Ishikawa (cell line): ENCODE data around the gene YPEL2.

ENCODE experiments used
- CEBPB ChIP-seq: IDR thresholded peaks from 2 replicates; pipeline ENCODE4 v1.6.1; 2012
- CREB1 ChIP-seq: IDR thresholded peaks from 2 replicates; pipeline ENCODE4 v1.6.1; 2012; ENCODE audit warnings: low read depth
- EGR1 ChIP-seq: IDR thresholded peaks from 2 replicates; pipeline ENCODE4 v1.6.1; 2012
- EP300 ChIP-seq: IDR thresholded peaks from 2 replicates; pipeline ENCODE4 v1.6.1; 2012; ENCODE audit warnings: borderline replicate concordance
- FOXM1 ChIP-seq: IDR thresholded peaks from 2 replicates; pipeline ENCODE4 v1.6.1; 2012; ENCODE audit warnings: low read depth, borderline replicate concordance
- NFIC ChIP-seq: IDR thresholded peaks from 2 replicates; pipeline ENCODE4 v1.6.1; 2012
- RAD21 ChIP-seq: IDR thresholded peaks from 2 replicates; pipeline ENCODE4 v1.6.1; 2012; ENCODE audit warnings: low read depth
- TAF1 ChIP-seq: IDR thresholded peaks from 2 replicates; pipeline ENCODE4 v1.6.1; 2012; ENCODE audit warnings: low read depth, mild to moderate bottlenecking
- TCF12 ChIP-seq: IDR thresholded peaks from 2 replicates; pipeline ENCODE4 v1.6.1; 2012; ENCODE audit warnings: low read depth
- TEAD4 ChIP-seq: IDR thresholded peaks from 2 replicates; pipeline ENCODE4 v1.6.1; 2012
- YY1 ChIP-seq: IDR thresholded peaks from 2 replicates; pipeline ENCODE4 v1.6.1; 2012; ENCODE audit warnings: low read depth
- ZBTB7A ChIP-seq: IDR thresholded peaks from 2 replicates; pipeline ENCODE4 v1.6.1; 2012; ENCODE audit warnings: low read depth
- TF ChIP-seq, protein P1 (sequence below): IDR thresholded peaks from 2 replicates; pipeline ENCODE4 v1.6.1; 2012
- TF ChIP-seq, protein P2 (sequence below): IDR thresholded peaks from 2 replicates; pipeline ENCODE4 v1.6.1; 2012; ENCODE audit warnings: low read depth, mild to moderate bottlenecking
- TF ChIP-seq, protein P3 (sequence below): IDR thresholded peaks from 2 replicates; pipeline ENCODE4 v1.6.1; 2012

YPEL2 gene

DNA sequence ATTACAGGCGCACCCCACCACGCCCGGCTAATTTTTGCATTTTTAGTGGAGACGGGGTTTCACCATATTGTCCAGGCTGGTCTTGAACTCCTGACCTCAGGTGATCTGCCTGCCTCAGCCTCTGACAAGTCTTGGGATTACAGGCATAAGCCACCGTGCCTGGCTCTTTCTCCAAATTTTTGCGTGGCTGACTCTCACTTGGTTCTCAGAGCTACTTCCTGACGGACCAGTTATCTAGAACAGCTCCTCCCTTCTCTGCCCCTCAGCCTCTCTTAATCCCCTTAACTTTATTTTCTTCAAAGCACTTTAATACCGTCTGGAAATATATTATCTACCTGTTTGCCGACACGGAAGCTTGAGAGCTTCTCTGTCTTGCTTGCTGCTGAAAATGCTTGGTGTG, 4.2 kb downstream of the YPEL2 start:
- TF ChIP-seq, protein P1, sequence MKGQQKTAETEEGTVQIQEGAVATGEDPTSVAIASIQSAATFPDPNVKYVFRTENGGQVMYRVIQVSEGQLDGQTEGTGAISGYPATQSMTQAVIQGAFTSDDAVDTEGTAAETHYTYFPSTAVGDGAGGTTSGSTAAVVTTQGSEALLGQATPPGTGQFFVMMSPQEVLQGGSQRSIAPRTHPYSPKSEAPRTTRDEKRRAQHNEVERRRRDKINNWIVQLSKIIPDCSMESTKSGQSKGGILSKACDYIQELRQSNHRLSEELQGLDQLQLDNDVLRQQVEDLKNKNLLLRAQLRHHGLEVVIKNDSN = no peak
- TF ChIP-seq YY1 = no peak
- TF ChIP-seq TEAD4 = no peak
- TF ChIP-seq EGR1 = no peak
- no peak for TF ChIP-seq CEBPB
- no peak for TF ChIP-seq RAD21
- TF ChIP-seq ZBTB7A = no peak
- TF ChIP-seq, protein P2, sequence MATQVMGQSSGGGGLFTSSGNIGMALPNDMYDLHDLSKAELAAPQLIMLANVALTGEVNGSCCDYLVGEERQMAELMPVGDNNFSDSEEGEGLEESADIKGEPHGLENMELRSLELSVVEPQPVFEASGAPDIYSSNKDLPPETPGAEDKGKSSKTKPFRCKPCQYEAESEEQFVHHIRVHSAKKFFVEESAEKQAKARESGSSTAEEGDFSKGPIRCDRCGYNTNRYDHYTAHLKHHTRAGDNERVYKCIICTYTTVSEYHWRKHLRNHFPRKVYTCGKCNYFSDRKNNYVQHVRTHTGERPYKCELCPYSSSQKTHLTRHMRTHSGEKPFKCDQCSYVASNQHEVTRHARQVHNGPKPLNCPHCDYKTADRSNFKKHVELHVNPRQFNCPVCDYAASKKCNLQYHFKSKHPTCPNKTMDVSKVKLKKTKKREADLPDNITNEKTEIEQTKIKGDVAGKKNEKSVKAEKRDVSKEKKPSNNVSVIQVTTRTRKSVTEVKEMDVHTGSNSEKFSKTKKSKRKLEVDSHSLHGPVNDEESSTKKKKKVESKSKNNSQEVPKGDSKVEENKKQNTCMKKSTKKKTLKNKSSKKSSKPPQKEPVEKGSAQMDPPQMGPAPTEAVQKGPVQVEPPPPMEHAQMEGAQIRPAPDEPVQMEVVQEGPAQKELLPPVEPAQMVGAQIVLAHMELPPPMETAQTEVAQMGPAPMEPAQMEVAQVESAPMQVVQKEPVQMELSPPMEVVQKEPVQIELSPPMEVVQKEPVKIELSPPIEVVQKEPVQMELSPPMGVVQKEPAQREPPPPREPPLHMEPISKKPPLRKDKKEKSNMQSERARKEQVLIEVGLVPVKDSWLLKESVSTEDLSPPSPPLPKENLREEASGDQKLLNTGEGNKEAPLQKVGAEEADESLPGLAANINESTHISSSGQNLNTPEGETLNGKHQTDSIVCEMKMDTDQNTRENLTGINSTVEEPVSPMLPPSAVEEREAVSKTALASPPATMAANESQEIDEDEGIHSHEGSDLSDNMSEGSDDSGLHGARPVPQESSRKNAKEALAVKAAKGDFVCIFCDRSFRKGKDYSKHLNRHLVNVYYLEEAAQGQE = no peak
- no peak for TF ChIP-seq TCF12
- no peak for TF ChIP-seq TAF1

DNA sequence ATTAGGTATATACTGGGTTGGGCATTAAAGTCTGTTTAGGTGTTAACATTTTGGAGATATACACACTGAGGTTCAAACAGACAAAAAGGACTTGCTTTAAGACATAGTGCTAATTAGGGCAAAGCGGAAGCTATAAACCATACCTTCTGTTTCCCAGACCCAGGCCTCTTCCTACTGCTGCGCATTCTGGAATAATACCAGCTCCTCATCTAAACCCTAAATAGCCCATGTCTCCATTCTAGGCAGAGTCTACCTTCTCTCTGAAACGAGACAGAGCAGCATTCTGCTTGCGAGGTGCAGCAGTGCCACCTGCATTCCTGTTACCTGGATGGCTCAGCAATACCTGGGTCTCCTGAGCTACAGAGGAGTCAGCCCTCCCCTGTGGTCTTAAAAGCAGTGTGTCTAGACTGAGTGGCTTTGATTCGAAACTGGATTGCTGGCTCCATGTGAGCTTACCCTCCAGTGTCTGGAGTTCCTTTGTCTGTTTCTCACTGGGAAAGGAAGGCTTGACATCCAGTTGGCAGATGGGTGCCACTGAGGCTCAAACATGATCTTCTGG, 6.4 kb downstream of the YPEL2 start:
- TF ChIP-seq CEBPB (no peak), FOXM1 (no peak), TEAD4 (no peak), RAD21 (no peak), EGR1 (no peak), NFIC (no peak), TCF12 (no peak), EP300 (no peak), ZBTB7A (no peak), YY1 (no peak), TAF1 (no peak), CREB1 (no peak)
- TF ChIP-seq, protein P1 = no peak
- TF ChIP-seq, protein P3, sequence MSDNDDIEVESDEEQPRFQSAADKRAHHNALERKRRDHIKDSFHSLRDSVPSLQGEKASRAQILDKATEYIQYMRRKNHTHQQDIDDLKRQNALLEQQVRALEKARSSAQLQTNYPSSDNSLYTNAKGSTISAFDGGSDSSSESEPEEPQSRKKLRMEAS = no peak
- TF ChIP-seq, protein P2 = no peak

DNA sequence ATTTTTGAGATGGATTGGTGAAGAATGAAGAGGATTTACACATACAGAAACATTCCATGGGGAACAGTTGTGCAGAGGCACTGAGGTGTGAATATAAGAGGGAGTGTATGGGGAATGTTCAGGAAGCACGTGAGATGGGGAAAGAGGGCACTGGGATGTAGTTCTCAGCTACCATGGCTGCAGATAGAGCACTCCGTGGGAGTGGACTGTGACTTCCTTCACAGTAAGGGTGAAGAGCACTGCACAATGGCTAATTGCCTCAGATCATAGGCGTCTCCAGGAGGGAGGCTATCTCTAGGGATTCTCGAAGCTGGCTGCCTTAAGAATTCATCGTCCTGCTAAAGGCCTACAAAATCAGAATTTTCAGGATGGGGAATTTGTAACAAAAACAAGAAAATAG, 7.0 kb downstream of the YPEL2 start:
- TF ChIP-seq EP300 = no peak
- TF ChIP-seq CEBPB = no peak
- TF ChIP-seq, protein P3 = no peak
- no peak for TF ChIP-seq RAD21
- no peak for TF ChIP-seq FOXM1
- TF ChIP-seq, protein P1 = no peak
- TF ChIP-seq CREB1 = no peak
- TF ChIP-seq ZBTB7A = no peak
- no peak for TF ChIP-seq YY1
- TF ChIP-seq, protein P2 = no peak
- TF ChIP-seq TAF1 = no peak
- no peak for TF ChIP-seq NFIC
- TF ChIP-seq TEAD4 = no peak
- no peak for TF ChIP-seq TCF12
- TF ChIP-seq EGR1 = no peak

DNA sequence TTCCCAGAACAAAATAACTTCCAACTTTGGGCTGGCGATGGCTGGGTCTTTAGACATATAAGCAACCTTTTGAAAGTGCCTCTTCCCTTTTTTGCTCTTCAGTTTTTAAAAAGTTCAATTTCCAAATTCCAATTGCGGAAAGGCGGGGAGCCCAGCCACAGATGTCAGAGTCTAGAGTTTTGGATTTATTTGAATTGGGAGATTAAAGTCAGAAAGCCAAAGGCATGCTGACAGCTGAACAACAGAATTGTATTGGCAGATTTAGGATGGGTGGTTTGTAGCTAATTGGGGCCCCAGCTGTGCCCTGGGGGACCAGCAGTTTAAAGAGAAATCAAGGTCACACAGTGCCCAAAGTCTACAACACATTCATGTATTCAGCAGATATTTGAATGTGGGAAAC, 10.5 kb downstream of the YPEL2 start:
- TF ChIP-seq EP300 = no peak
- no peak for TF ChIP-seq EGR1
- TF ChIP-seq, protein P1 = no peak
- TF ChIP-seq YY1 = no peak
- no peak for TF ChIP-seq CEBPB
- TF ChIP-seq, protein P3 = no peak
- TF ChIP-seq TAF1 = no peak
- no peak for TF ChIP-seq CREB1
- TF ChIP-seq ZBTB7A = no peak
- TF ChIP-seq FOXM1 = no peak
- TF ChIP-seq RAD21 = no peak
- TF ChIP-seq TEAD4 = no peak
- TF ChIP-seq, protein P2 = no peak
- no peak for TF ChIP-seq TCF12
- TF ChIP-seq NFIC = no peak
